HG02885 (cell line): Measurements from ENCODE around the gene ABL1.

ENCODE experiments used
- ATAC-seq: cut with Tn5 transposase; IDR thresholded peaks from one replicate; pipeline ENCODE4 v1.9.1; 2021; ENCODE audit warnings: mild to moderate bottlenecking; ENCODE audit not compliant: unreplicated experiment, poor library complexity

The ABL1 gene

DNA sequence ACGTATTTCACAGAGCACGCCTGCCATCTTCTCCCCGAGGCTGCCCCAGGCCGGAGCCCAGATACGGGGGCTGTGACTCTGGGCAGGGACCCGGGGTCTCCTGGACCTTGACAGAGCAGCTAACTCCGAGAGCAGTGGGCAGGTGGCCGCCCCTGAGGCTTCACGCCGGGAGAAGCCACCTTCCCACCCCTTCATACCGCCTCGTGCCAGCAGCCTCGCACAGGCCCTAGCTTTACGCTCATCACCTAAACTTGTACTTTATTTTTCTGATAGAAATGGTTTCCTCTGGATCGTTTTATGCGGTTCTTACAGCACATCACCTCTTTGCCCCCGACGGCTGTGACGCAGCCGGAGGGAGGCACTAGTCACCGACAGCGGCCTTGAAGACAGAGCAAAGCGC, 51.9 kb downstream of the ABL1 start:
- ATAC-seq: no peak

DNA sequence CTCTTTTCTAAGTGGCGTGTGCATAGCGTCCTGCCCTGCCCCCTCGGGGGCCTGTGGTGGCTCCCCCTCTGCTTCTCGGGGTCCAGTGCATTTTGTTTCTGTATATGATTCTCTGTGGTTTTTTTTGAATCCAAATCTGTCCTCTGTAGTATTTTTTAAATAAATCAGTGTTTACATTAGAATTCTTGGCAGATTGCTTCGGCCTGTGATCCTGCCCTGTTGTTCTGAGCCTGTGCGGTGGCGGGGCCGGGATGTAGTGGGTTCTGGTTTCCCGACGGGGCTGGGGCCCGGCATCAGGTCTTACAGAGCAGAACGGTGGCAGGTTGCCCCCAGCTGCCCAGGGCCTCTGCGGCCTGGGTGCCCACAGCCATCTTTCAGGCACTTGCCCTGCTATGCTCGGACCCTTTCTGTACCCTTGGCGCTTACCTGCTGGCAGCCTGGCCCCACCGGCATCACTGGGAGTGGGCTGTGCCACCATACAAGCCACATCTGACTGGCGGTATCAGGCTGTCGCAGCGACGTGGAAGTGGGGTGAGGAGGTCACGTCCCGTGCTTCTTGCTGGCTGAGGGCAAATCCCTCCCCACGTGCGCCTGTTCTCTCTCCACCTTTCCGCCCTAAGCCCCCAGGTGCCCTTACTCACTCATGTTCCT, 52.6 kb downstream of the ABL1 start:
- no peak for ATAC-seq

DNA sequence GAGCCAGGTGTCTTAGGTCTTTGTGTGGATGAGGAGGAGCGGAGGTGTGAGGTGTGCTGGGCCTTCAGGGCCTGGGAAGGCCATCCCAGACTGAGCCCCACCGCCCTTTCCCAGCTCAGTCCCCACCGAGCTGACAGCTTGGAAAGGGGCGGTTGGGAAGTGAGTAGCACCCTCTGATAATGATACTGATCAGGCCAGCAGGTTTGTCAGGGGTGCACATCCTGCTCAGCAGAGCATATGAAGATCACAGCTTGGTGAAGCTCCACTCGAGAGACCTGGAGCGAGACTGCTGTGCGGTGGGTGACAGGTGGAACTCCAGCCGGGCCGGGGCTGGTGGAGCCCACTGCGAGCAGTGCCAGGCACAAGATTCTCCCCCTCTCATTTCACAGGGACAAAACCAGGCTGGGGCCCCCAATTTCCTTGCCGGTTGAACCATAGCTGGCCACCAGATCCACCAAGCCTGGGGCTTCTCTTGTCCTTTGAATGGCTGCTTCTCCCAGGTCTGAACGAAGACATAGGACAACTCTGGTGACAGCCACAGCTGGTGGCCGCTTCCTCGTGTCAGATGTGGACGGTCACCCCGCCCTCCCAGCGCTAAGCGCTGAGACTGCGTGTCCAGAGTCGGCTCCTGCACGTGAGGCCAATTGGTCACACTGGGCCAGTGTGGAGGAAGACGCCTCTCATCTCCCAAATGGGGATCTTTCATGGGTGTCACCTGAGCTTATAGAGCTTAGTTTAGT, 53.3 kb downstream of the ABL1 start:
- ATAC-seq: no peak

DNA sequence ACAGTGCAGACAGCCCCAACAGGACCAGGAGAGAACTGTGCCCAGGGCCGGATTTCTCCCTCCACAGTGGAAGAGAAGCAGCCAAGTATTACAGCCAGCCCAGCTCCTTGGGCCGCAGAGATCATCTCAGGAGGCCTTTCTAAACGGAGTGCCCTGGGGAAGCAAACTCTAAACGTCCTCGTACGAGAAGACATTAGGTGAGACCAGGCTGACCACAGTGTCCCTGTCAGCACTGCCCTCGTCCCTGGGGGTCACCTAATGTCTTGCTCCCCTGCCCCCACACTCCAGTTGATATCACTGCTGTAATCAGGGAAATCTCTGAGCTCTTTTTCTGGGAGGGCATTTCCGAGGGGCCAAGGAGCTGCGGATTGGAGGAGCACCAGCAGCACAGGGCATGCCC, 55.1 kb downstream of the ABL1 start:
- ATAC-seq: no peak

DNA sequence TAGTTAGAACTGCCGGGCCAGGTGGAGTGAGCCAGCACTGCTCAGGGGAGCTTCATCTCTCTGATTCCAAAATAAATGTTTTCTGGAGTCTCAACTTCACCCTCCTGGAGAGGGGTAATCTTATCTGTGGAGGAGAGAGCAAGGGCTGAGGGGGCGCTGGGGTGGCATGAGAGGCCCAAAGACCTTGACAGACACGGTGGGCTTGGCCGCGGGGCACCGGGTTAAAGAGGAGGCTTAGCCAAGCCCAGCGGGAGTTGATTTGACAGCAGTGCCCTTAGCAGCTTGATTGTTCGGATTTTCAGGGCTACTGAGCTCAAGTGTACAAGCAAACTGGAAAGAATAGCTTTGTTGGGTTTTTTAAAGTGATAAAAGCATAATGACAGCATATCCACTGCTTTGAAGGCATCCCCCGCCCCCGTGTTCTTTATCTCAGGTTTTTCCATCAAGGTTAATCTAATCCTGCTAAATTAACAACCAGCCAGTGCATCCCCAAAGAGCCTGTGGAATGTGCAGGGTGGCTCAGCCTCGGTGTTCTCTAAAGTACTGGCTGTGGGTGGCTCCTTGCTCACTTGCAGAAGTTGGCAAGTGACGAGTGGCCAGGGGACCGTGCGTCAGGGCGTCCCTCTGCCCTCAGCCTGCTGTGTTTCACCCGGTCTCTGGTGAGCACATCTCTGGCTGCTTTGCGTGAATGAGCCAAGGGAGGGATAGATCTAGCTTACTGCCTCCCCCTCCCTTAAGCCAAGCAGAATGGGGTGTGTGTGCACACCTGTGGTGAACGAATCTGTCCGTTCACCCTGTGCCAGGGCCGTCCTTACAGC, 56.0 kb downstream of the ABL1 start:
- ATAC-seq: no peak

DNA sequence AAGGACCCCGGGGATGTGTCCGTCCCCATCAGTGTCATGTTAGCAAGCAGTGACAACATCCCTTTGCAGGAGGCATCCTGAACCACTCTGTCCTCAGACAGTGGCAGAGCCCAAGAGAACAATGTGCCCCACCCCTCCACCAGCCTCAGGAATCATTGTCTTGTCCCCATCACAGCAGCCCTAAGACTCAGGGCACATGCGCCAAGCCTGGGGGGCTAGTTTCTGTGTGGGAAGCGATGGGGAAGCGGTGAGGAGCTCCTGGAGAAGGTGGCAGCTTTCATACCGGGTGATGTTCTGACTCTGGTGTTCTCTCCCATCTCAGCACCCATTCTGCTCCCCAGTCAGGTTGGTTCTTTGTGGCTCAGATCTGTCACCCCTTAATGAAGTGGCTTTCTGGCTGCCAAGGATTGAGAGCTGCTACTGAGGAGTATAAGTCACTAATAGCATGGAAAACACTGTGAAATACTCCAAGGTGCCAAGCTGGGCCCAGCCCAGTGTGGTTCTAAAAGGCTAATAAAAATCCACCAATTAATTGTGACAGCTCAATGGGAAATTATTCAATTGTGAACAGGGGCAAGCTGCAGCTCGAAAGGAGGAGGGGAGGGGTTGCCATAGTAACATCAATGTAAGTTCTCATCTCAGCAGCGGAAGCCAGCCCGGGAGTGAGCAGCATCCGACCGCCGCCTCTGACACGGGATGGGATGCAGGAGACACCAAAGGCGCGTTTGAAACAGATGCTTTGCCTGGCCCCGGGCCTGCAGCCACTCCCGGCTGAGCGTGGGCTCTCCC, 56.8 kb downstream of the ABL1 start:
- ATAC-seq: no peak

DNA sequence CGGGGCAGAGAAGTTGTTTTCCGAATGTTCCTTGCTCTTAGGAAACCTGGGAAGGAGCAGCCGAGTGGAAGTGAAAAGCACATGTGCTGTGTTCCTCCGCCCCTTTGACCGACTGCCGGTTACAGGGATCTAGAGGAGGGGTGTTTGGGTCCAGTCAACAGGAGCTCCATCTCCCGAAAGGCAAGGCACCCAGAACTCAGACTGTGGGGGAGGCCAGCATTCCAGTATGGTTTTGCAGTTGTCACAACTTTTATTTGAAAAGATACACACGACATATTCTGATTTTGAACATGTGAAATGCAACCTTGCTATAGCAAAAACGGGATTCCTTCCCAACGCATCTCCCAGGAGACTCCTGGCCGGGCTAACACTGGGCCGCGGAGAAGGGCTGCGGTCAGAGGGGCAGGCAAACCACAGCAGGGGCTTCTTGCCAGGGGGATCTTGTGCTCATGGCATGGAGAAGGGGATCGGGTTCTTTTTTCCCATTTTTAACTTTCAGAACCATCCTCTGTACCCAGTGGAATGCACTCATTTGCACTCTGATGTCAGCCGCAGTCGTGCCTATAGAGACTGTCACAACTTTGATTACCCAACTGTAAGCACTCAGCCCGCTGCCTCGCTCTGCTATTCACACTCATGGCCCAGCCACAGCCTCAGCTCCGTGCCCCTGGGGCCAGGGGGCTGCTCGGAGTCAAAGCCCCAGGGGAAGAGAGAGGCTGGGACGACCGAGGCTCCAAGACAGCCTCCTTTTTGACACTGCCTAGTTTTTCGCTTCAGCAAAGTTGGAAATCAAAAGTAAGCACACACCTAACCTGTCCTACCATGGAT, 57.6 kb downstream of the ABL1 start:
- ATAC-seq: no peak

DNA sequence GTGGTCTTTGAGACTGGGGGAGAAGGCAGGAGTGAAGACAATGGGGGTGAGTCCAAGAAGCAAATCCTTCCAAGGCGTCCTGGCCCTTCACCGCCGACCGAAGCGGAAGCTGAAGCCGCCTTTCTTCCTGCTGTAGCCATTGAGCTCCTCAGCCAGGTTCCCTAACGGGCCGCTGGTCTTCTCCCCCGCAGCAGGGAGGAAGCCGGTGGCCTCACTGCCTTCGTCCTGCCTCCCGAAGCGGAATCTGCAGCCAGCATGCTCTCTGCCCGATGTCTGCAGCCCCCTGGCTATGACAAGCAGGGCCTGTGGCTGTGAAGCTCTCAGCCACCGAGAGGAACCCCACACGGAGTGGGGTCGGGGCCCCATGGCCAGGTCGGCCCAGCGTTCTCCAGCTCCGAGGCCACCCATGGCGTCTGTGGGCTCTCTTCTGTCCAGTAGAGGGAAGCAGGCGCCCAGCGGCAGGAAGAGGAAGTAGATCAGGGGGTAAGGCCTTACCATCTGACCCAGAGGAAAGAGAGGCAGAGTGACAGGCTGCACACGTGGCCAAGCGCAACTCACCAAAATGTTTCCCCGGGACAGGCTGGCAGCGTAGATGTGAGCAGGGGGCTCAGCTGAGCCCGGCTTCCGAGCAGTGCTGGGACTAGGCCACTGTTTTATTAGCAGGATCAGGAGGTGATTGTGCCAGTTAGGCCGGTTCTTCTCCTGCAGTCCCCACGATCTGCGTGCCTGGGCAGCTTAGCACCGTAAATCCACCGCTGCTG, 58.5 kb downstream of the ABL1 start:
- no peak for ATAC-seq

DNA sequence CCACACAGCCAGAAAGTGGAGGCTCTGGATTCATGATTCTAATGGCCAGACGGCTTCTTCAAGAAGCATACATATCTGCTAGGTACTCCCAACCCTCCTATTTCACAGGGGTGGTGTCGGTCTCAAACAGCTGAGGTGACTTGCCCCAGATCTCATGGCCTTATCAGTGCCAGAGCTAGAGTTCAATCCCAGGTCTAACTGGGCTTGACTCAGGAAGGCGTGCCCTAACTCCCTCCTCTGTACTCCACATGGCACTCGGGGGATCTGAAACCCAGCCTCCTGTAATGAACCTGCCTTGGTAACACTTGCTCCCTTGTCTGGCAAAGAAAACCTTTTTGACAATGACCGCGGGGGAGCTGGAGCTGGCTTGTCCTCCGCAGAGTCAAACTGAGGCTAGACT, 59.5 kb downstream of the ABL1 start:
- no peak for ATAC-seq

DNA sequence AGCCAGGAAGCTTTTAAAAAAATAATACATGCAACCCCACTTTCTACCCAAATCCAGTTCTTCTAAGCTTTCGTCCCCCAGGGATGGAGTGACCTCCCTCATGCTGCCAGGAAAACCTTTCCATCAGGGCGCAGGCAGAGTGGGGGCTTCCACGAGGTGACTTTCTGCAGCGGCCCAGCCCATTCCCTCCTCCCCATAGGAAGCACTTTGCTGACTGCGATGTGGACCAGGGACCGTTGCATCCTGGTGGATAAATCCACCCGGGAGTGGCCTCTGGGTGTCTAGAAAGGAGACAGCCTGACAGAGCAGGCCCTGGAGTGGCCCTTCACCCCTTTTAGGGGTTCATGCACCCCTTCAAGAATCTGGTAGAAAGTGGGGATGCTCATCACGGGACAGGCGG, 60.0 kb downstream of the ABL1 start:
- no peak for ATAC-seq

DNA sequence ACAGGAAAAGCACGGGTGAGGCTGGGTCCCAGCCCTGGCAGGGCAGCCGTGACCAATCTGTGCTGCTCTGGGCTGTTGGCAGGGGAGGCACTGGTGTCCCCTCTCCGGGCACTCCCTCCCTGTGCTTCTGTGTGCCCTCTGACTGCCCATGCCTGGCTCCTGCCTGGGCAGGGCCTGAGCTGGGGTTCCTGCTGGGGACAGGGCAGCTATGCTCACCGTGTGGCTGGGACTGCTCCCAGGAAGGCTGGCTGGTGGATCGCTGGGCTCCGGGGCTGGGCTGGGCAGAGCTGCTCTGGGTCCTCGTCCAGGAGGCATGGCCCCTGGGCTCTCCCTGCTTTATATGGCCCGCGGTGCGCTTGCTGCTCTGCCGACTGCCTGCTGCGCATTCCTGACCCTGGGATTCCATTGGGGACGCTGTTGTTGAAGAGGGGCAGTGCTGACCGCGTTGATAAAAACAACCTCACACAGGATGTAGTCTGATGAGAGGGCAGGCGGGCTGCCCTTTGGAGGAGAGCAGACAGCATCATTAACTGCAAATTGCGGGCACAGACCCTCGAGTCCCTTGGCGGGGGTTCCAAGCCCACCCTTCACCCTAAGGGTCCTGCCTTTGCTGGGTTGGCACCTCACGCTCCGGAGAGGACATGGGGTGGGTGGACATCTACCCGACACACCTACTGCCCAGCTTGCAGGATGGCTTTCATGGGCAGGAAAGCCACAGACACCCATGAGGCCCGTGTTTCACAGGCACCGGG, 60.6 kb downstream of the ABL1 start:
- ATAC-seq: no peak

DNA sequence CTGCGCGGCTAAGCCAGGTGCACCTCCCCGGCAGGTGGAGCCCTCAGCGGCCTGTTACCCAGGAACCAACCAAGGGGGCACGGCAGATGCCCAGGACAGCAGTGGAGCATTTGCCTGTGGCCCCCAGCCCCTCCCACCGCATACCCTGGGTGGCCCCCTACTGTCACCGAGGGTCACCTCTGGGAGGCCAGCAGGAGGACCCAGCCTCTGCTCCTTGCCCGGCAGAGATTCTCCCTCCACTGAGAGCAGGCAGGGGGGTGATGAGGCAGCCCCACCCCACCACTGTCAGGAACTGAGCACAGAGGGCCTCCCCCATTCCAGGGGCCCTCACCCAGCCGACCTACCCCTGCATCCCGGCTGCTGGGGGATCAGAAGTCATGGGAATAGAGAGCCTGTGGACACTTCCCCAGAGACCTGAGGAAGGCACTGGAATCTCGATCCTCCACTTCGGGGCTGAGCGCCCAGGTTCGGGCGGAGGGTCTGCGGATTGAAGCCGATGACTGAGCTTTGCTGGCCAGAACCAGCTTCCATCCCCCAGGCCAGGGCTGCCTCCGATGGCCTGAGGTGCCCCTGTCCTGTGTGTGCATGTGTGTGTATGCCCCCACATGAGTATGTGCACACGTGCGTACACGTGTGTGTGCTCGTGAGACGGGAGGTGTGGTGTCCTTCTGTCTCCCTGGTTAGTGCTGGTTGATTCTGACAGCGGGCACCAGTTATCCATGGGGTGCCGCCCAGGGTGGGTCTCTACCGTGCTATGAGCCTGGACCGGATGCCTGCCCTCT, 61.4 kb downstream of the ABL1 start, which contains the start of gene QRFP:
QRFP (minus strand) TSS at position 580 of the 782 bp plus-strand sequence. CDS start 2,974 bp downstream, outside the sequence.
- ATAC-seq: no peak

DNA sequence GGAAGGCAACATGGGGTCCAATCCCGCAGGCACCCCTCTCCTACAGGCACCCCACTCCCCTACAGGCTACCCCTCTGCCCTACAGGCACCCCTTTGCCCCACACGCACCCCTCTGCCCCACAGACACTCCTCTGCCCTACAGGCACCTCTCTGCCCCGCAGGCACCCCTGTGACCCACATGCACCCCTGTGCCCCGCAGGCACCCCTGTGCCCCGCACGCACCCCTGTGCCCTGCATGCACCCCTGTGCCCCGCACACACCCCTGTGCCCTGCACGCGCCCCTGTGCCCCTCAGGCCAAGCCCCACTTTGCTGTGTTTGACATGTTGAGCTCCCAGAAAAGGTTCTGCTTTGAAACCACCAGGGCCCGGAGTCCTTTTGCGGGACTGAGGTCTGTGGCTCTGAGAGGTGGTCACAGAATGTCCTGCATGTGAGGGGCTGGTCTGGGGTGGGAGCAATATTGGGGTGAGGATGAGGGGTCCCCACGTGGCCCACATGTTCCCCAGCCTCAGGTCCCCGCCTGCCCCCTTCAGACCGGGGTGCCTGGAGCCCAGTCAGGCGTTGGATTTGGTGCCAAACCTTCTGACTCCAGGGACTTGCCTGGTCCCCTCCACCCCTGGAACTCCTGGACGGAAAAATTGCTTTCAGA, 62.2 kb downstream of the ABL1 start:
- no peak for ATAC-seq

DNA sequence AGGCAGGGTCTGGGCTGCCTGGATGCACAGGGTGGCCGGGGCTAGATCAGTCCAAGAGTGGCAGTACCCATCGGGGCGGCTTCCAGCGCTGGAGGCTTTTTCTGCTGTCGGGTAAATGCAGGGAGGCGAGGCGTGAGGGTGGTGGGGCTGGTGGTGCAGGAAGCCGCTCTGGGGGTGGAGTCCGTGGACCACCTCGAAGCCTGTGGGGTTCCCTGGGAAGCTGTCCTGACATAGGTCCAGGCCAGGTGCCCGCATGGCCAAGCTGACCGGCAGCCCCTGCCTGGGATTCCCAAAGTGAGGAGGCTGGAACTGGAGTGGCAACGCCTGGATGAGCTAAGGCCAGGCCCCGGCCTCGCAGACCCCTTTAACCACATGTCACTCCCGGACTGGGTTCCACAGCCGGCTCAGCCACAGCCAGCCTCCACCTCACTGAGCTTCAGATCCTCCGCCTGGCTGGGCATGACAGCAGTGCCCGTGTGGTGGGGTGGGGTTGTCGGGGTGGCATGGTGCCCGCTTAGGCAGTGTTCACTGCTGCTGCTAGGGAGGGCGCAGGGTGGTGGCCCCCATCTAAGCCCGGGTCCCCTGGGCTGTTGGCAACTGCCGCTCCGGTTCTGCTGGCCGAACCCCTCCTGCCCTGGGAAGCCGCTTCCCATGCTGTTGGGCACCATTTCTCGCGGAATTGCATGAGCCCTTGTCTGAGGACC, 62.9 kb downstream of the ABL1 start:
- ATAC-seq: no peak

DNA sequence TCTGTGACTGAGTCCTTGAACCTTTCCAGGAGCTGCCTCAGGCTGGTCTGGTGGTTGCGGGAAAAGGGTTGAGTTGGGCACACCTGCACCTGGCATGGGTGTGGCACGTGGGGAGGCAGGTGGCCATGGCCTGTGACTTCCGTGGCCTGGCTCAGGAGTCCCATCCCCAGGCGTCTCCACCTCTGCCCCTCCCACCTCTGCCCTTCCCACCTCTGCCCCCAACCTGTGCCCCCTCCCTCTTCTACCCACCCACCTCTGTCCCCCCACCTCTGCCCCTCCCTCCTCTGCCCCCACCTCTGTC, 63.4 kb downstream of the ABL1 start:
- no peak for ATAC-seq

DNA sequence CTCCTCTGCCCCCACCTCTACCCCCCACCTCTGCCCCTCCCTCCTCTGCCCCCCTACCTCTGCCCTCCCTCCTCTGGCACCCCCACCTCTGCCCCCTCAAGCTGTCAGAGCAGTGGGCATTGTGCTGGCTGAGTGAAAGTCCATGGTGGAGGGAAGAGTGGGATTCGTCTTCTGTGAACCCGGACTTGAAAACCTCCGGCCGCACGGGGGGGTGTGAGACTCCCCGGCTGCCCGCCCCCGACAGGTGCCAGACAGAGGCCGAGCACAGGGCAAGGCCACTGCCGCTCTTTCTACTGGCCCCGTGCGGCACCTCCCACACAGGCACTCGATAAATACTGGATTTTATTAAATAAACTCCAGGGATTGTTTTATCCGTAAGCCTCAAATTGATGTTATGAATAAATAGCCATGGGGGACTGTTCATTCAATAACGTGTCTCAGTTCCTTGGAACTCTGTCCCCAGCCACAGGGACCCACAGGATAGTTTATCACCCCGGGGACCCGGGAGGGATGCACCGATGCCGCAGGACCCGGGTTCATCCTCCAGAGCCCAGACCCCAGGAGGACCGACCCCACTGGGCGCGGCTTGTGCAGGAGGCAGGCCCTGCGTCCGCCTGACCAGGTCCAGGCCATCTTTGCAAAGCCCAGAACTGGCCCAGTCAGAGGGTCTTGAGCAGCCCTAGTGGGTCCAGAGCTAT, 64.1 kb downstream of the ABL1 start:
- no peak for ATAC-seq
